SH-SY5Y (cell line): ENCODE measurements around the gene MTSS2.

Experiments
- GATA2 ChIP-seq: IDR thresholded peaks from 2 replicates; pipeline ENCODE4 v1.6.1; 2011; ENCODE audit warnings: mild to moderate bottlenecking, low read depth, low read length
- GATA3 ChIP-seq: IDR thresholded peaks from 2 replicates; pipeline ENCODE4 v1.6.1; 2011; ENCODE audit warnings: low read depth, mild to moderate bottlenecking, low read length, moderate library complexity

MTSS2 gene

GRCh38 chr16:70697594-70698170, 11.8 kb upstream of the MTSS2 start:
- no peak for TF ChIP-seq GATA2
- TF ChIP-seq GATA3 = no peak

GRCh38 chr16:70696952-70697593, 11.2 kb upstream of the MTSS2 start:
- no peak for TF ChIP-seq GATA3
- no peak for TF ChIP-seq GATA2

- TF ChIP-seq GATA3 = no peak
- no peak for TF ChIP-seq GATA2
Measured at GRCh38 chr16:70696355-70696754, 10.5 kb upstream of the MTSS2 start.

- TF ChIP-seq GATA3 = no peak
Measured at GRCh38 chr16:70695331-70696070, 9.6 kb upstream of the MTSS2 start.

GRCh38 chr16:70694868-70695218, 9.0 kb upstream of the MTSS2 start:
- TF ChIP-seq GATA2 (no peak), GATA3 (no peak)

GRCh38 chr16:70694088-70694867, 8.4 kb upstream of the MTSS2 start:
- no peak for TF ChIP-seq GATA3
- no peak for TF ChIP-seq GATA2

GRCh38 chr16:70692873-70693671, 7.2 kb upstream of the MTSS2 start:
- TF ChIP-seq GATA2 (no peak), GATA3 (no peak)

GRCh38 chr16:70692130-70692872, 6.4 kb upstream of the MTSS2 start:
- TF ChIP-seq GATA3 (no peak), GATA2 (no peak)

GRCh38 chr16:70691223-70692129, 5.6 kb upstream of the MTSS2 start:
- 0 out of 2 replicates have a peak, but pooled peaks have one; percentile 18 for TF ChIP-seq GATA2
- no peak for TF ChIP-seq GATA3

- TF ChIP-seq GATA3 = no peak
- TF ChIP-seq GATA2 = no peak
Measured at GRCh38 chr16:70689970-70690891, 4.4 kb upstream of the MTSS2 start.
